Heart right ventricle (tissue), 16 donors: ENCODE data around the gene GRN. TPM values are rescaled to one million over a fixed set of nuclear protein-coding genes. Genes with fewer than 3 reads are reported as not detected.
"Not testable (repeated sequence)": the region's sequence is repeated elsewhere in the genome, so short reads cannot be mapped to it uniquely, and the experiment has no call there.

ENCODE experiments used
- ATAC-seq, 8 donors: fragments of 200-7000 bp; cut with Tn5 transposase; one replicate each; pipeline ENCODE4 v1.9.1; 2020; ENCODE audit warnings: mild to moderate bottlenecking in 8 of 8, moderate library complexity in 8 of 8, moderate number of reproducible peaks in 1 of 8
- DNase-seq, 2 donors: peaks; one replicate each; pipeline ENCODE4 v3.0.0-alpha.2; 2020
- H3K27ac ChIP-seq, 10 donors: fragments of 200-600 bp; sonication (generic) in 2 of 10; one replicate each; pipeline versions ENCODE4 v1.5.0 to v1.8.0; 2020 to 2022; ENCODE audit warnings: mild to moderate bottlenecking in 3 of 10
- H3K27me3 ChIP-seq, 7 donors: fragments of 200-600 bp; one replicate each; pipeline ENCODE4 v1.8.0; 2021 to 2022; ENCODE audit warnings: mild to moderate bottlenecking in 2 of 7
- H3K36me3 ChIP-seq, 9 donors: fragments of 200-600 bp; sonication (generic) in 1 of 9; one replicate each; pipeline versions ENCODE4 v1.5.0 to v1.8.0; 2020 to 2022; ENCODE audit warnings: mild to moderate bottlenecking in 2 of 9
- H3K4me1 ChIP-seq, 9 donors: fragments of 200-600 bp; sonication (generic) in 1 of 9; one replicate each; pipeline versions ENCODE4 v1.5.0 to v1.8.0; 2020 to 2022; ENCODE audit warnings: mild to moderate bottlenecking in 4 of 9
- H3K4me3 ChIP-seq, 10 donors: fragments of 200-600 bp; sonication (generic) in 2 of 10; one replicate each; pipeline versions ENCODE4 v1.5.0 to v1.8.0; 2020 to 2022; ENCODE audit warnings: mild to moderate bottlenecking in 7 of 10, moderate library complexity in 2 of 10
- H3K9me3 ChIP-seq, 11 donors: fragments of 200-600 bp in 10 of 11; sonication (generic) in 2 of 11; one replicate each; pipeline versions ENCODE4 v1.5.0 to v1.8.0; 2013 to 2022; ENCODE audit warnings: mild to moderate bottlenecking in 2 of 11, control low read depth in 1 of 11, moderate library complexity in 1 of 11
- WGBS, 2 donors: extraction: QIAGEN DNeasy Blood & Tissue Kit; methylation state at CpG; one replicate each; pipeline ENCODE4 v1.1.7; 2013; ENCODE audit warnings: inconsistent platforms in 1 of 2; 5-methylcytosine and 5-hydroxymethylcytosine counted together
- intact Hi-C, 10 donors: fragments of 100-400 bp; cut with DNase I; formaldehyde crosslinking; loops; one replicate each; pipeline versions ENCODE4 v1.11.1 to v1.14.2; 2022
- polyA plus RNA-seq, 2 donors: library from polyadenylated mRNA; stranded (reverse); fragments of 200-250 nt; gene quantifications; one replicate each; pipeline ENCODE4 v1.2.3, GENCODE V29; 2013
- total RNA-seq, 10 donors: library from RNA; stranded (reverse); fragmentation: NEBNext Ultra II Directional in 3 of 10; extraction: Animal tissue kit (Norgen Biotek cat#: 25700) in 3 of 10; gene quantifications; one replicate each; pipeline versions ENCODE4 v1.2.1 to v1.2.4, GENCODE V29; 2021 to 2023
- TF ChIP-seq, protein P1 (sequence below), 9 donors: fragments of 200-600 bp; sonication (generic) in 2 of 9; IDR thresholded peaks; one replicate each; pipeline versions ENCODE4 v1.5.0 to v1.8.0; 2021 to 2022; ENCODE audit warnings: antibody characterized with exemption in 9 of 9, mild to moderate bottlenecking in 5 of 9, moderate library complexity in 1 of 9
- donor health status: Arrhythmogenic right ventricular cardiomyopathy.
- donor health status: ischemic (EF 13 %, LVEDD 7.1; RV severe dilation, severe dysfunction).
- donor health status: healthy with polysubstance abuse.
- donor health status: DM: no; HTN: yes; CAD: no.
- donor health status: DM: no; HTN: no; CAD: no.
- donor health status: ischemic (EF 25% LVEDD 6.9; RV normal size, moderate dysfunction).
- donor health status: ischemic (EF 25% LVEDD 5.7; RV mildly dilated, moderate dysfunction).
- donor health status: healthy.
- donor health status: DM: yes; HTN: yes; CAD: no.
- donor health status: Ischemic cardiomyopathy.
- donor health status: ischemic (EF 35%, LVEDD 5.7; RV mildly dilated, moderate dysfunction).
- donor health status: nonischemic (EF 11% LVEDD 7.7; RV severe dilation, severe dysfunction).
- donor health status: DM: yes; HTN: yes; CAD: no.
- donor health status: PGD.
- donor health status: ischemic (EF 29% LVEDD 5.4; RV normal size, mild dysfunction).
- donor health status: nonischemic (EF 23%, LVEDD 6.1; RV moderate dilation, normal function).

Gene GRN
- total and polyA plus RNA-seq, 12 donors = 41.5 to 303 (median 148) TPM

GRCh38 chr17:44335564-44335963 is 9.5 kb upstream of the GRN start:
- Histone ChIP-seq H3K4me3 (no peak overlapping the region), H3K27ac (peak overlapping the region in 1 of 10 donors; percentile 50), H3K4me1 (peaks cover 0 to 64% (median 3%) of the 10 kb centered on the region in 9 donors), H3K9me3 (no peaks in the 10 kb centered on the region), H3K27me3 (no peaks in the 10 kb centered on the region), H3K36me3 (no peaks in the 10 kb centered on the region)
- TF ChIP-seq, protein P1, sequence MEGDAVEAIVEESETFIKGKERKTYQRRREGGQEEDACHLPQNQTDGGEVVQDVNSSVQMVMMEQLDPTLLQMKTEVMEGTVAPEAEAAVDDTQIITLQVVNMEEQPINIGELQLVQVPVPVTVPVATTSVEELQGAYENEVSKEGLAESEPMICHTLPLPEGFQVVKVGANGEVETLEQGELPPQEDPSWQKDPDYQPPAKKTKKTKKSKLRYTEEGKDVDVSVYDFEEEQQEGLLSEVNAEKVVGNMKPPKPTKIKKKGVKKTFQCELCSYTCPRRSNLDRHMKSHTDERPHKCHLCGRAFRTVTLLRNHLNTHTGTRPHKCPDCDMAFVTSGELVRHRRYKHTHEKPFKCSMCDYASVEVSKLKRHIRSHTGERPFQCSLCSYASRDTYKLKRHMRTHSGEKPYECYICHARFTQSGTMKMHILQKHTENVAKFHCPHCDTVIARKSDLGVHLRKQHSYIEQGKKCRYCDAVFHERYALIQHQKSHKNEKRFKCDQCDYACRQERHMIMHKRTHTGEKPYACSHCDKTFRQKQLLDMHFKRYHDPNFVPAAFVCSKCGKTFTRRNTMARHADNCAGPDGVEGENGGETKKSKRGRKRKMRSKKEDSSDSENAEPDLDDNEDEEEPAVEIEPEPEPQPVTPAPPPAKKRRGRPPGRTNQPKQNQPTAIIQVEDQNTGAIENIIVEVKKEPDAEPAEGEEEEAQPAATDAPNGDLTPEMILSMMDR (IDR thresholded peaks at IDR 0.05) = no peak
- WGBS, 2 donors = 69 to 78% methylated on average over 3 of the region's 3 CpGs
- intact Hi-C loops = no loop called here
- no peak for ATAC-seq
- DNase-seq = no peak

GRCh38 chr17:44335968-44336367 is 9.1 kb upstream of the GRN start:
- H3K4me3 ChIP-seq = no peak overlapping the region
- H3K27me3 ChIP-seq = no peaks in the 10 kb centered on the region
- H3K36me3 ChIP-seq = no peaks in the 10 kb centered on the region
- 30 to 40% methylated on average over 5 of the region's 5 CpGs for WGBS, 2 donors
- no peak overlapping the region for H3K27ac ChIP-seq
- ATAC-seq (no peak), DNase-seq (no peak)
- intact Hi-C loops = no loop called here
- no peaks in the 10 kb centered on the region for H3K9me3 ChIP-seq
- TF ChIP-seq, protein P1 (IDR thresholded peaks at IDR 0.05) = no peak
- H3K4me1 ChIP-seq = peaks cover 0 to 63% (median 2%) of the 10 kb centered on the region in 9 donors

GRCh38 chr17:44338702-44339101 is 6.4 kb upstream of the GRN start:
- Histone ChIP-seq H3K4me3 (no peak overlapping the region), H3K9me3 (no peaks in the 10 kb centered on the region), H3K27me3 (no peaks in the 10 kb centered on the region), H3K36me3 (no peaks in the 10 kb centered on the region), H3K27ac (peak overlapping the region in 2 of 10 donors; percentile 4 to 31), H3K4me1 (peaks cover 0 to 35% (median 0%) of the 10 kb centered on the region in 9 donors)
- ATAC-seq (peak in 6 of 8 donors; percentile 53 to 87 (median 68)), DNase-seq (no peak)
- intact Hi-C loops = no loop called here
- TF ChIP-seq, protein P1 (IDR thresholded peaks at IDR 0.05) = no peak
- WGBS, 2 donors = 48 to 54% methylated on average over 6 of the region's 6 CpGs

DNA sequence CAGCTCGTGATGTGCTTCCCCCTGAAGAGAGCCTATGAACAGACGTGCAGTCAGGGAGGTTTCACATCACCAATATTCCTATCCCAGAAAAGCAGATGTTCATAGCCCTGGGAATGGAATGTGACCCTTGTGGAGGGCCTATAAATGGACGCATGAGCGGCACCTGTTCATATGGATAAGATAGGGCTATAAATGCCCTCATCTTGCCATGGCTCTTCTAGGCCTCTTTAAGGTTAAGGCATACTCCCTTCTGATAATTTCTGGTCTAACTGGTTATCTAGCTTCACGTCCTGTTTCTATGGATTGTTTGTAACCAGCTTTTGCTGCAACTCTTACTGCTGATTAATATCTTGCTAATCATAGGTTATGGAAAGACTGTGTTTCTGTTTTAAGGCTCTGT is 4.5 kb upstream of the GRN start:
- H3K4me3 ChIP-seq, ATAC-seq, H3K36me3 ChIP-seq, intact Hi-C loops, H3K9me3 ChIP-seq, H3K27me3 ChIP-seq, DNase-seq: not testable (repeated sequence)
- H3K27ac ChIP-seq = peak overlapping the region in 1 of 10 donors; percentile 29
- WGBS, 2 donors = 63% methylated on average over 5 of the region's 5 CpGs
- peaks cover 0 to 28% (median 7%) of the 10 kb centered on the region in 9 donors for H3K4me1 ChIP-seq

- Histone ChIP-seq H3K27ac (no peak overlapping the region), H3K9me3 (no peaks in the 10 kb centered on the region), H3K4me3 (no peak overlapping the region), H3K4me1 (peaks cover 0 to 53% (median 16%) of the 10 kb centered on the region in 9 donors), H3K27me3 (no peaks in the 10 kb centered on the region), H3K36me3 (peaks cover 0 to 1% (median 0%) of the 10 kb centered on the region in 9 donors)
- TF ChIP-seq, protein P1 (IDR thresholded peaks at IDR 0.05) = no peak
- no peak for DNase-seq
- no peak for ATAC-seq
- intact Hi-C loops = no loop called here
- 64 to 67% methylated on average over 11 of the region's 11 CpGs for WGBS, 2 donors
These were observed 1.4 kb upstream of the GRN start for GRCh38 chr17:44343510-44344209.
